HEK293T (cell line): ENCODE results near the gene TMEM208.

Experiments used
- CTCF ChIA-PET: fragments of 350-600 bp; formaldehyde crosslinking; extraction: SDS; loops from one replicate; lab custom pipeline; 2021; ENCODE audit warnings: antibody characterized with exemption, inconsistent platforms; lab: Yijun Ruan, JAX
- POLR2A ChIA-PET: fragments of 350-600 bp; formaldehyde crosslinking; extraction: SDS; loops from one replicate; lab custom pipeline; 2020; ENCODE audit warnings: antibody characterized with exemption, inconsistent platforms; lab: Yijun Ruan, JAX
- DNase-seq: peaks from one replicate; pipeline ENCODE4 v3.0.0; 2012; ENCODE audit warnings: mixed read lengths; ENCODE audit errors: extremely low spot score
- ARNT ChIP-seq: fragments of 450-650 bp; IDR thresholded peaks from 2 replicates; pipeline ENCODE4 v1.6.1; 2017; ENCODE audit warnings: mild to moderate bottlenecking
- BHLHE40 ChIP-seq: fragments of 450-650 bp; IDR thresholded peaks from 2 replicates; pipeline ENCODE4 v1.6.1; 2016; ENCODE audit warnings: mild to moderate bottlenecking, moderate library complexity, borderline replicate concordance
- CTBP1 ChIP-seq: fragments of 450-650 bp; IDR thresholded peaks from 2 replicates; pipeline ENCODE4 v1.6.1; 2016; ENCODE audit warnings: borderline replicate concordance
- ELF4 ChIP-seq: fragments of 450-650 bp; IDR thresholded peaks from 2 replicates; pipeline ENCODE4 v1.6.1; 2017; ENCODE audit warnings: antibody characterized with exemption
- FOXA1 ChIP-seq: fragments of 450-650 bp; IDR thresholded peaks from 2 replicates; pipeline ENCODE4 v1.6.1; 2016; ENCODE audit warnings: mild to moderate bottlenecking
- FOXK2 ChIP-seq: fragments of 450-650 bp; IDR thresholded peaks from 2 replicates; pipeline ENCODE4 v1.6.1; 2016; ENCODE audit warnings: mild to moderate bottlenecking
- FOXM1 ChIP-seq: fragments of 450-650 bp; IDR thresholded peaks from 2 replicates; pipeline ENCODE4 v1.6.1; 2017; ENCODE audit warnings: mild to moderate bottlenecking, borderline replicate concordance
- HDGF ChIP-seq: fragments of 450-650 bp; IDR thresholded peaks from 2 replicates; pipeline ENCODE4 v1.6.1; 2017; ENCODE audit warnings: antibody characterized with exemption, borderline replicate concordance
- L3MBTL2 ChIP-seq: fragments of 450-650 bp; conservative IDR thresholded peaks from 2 replicates; pipeline ENCODE4 v1.6.1; 2016; ENCODE audit warnings: mild to moderate bottlenecking
- LEF1 ChIP-seq: fragments of 450-650 bp; IDR thresholded peaks from 2 replicates; pipeline ENCODE4 v1.6.1; 2017; ENCODE audit warnings: mild to moderate bottlenecking, borderline replicate concordance
- NFRKB ChIP-seq: fragments of 450-650 bp; IDR thresholded peaks from 2 replicates; pipeline ENCODE4 v1.6.1; 2016; ENCODE audit warnings: mild to moderate bottlenecking, moderate library complexity
- SP1 ChIP-seq: fragments of 450-650 bp; IDR thresholded peaks from 2 replicates; pipeline ENCODE4 v1.6.1; 2017
- SUZ12 ChIP-seq: fragments of 450-650 bp; IDR thresholded peaks from 2 replicates; pipeline ENCODE4 v1.6.1; 2016; ENCODE audit warnings: mild to moderate bottlenecking
- TARDBP ChIP-seq: fragments of 450-650 bp; IDR thresholded peaks from 2 replicates; pipeline ENCODE4 v1.6.1; 2016
- ZNF384 ChIP-seq: fragments of 450-650 bp; IDR thresholded peaks from 2 replicates; pipeline ENCODE4 v1.6.1; 2016
- TF ChIP-seq, protein P1 (sequence below): fragments of 450-650 bp; IDR thresholded peaks from 2 replicates; pipeline ENCODE4 v1.6.1; 2016

TMEM208 gene

DNA sequence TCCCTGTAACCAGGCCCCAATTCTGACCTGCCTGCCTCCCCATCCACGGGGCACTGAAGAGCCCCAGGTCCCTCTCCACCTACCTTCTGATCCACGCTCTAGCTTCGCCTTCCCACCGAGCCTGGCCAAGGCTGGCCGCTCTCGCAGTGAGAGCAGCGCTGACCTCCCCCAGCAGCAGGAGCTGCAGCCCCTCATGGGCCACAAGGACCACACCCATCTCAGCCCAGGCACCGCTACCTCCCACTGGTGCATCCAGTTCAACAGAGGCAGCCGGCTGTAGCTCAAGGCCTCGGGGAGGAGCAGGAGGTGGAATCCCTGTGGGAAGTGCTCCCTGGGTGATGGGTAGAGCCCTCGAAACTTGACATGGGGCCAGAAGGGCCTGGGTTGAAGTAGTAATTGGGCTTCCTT is 44.0 kb downstream of the TMEM208 start:
- ChIA-PET CTCF (interaction anchor here (0.8 kb wide), 1 partner anchor 10 kb away, joined by 3 read pairs; no protein-coding TSS in a partner anchor), POLR2A (interaction anchor here (1.1 kb wide), 1 partner anchor 11 kb away, joined by 3 read pairs; no protein-coding TSS in a partner anchor)
- TF ChIP-seq L3MBTL2 (no peak), ZNF384 (no peak), FOXM1 (no peak), NFRKB (no peak), FOXK2 (no peak), ARNT (no peak), SP1 (no peak)
- no peak for DNase-seq

DNA sequence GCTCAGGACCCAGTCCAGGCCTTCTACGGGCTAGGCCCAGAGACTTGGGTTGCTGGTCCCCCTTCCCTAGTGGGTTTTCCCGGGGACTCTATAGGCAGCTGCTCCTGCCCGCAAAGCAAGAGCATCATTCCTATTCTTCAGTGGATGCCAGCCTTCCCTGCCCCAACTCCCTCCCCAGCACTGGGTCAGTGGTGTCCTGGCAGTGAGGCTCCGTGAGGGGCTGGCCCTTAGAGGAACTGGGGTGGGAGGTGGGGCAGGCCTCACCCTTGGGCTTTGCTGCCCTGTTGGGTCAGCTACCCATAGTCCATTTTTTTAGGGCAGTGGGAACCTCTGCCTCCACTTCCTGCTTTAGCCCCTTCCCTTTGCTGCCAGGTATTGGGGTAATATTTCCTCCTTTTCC is 44.5 kb downstream of the TMEM208 start:
- ChIA-PET CTCF (interaction anchor here (0.8 kb wide), 1 partner anchor 11 kb away, joined by 3 read pairs; no protein-coding TSS in a partner anchor), POLR2A (interaction anchor here (1.1 kb wide), 1 partner anchor 12 kb away, joined by 3 read pairs; no protein-coding TSS in a partner anchor)
- TF ChIP-seq TARDBP = no peak
- TF ChIP-seq BHLHE40 = no peak
- TF ChIP-seq SUZ12 = no peak
- TF ChIP-seq FOXA1 = no peak
- TF ChIP-seq SP1 = no peak
- TF ChIP-seq ZNF384 = no peak
- TF ChIP-seq HDGF = no peak
- no peak for TF ChIP-seq L3MBTL2
- TF ChIP-seq CTBP1 = no peak
- TF ChIP-seq, protein P1, sequence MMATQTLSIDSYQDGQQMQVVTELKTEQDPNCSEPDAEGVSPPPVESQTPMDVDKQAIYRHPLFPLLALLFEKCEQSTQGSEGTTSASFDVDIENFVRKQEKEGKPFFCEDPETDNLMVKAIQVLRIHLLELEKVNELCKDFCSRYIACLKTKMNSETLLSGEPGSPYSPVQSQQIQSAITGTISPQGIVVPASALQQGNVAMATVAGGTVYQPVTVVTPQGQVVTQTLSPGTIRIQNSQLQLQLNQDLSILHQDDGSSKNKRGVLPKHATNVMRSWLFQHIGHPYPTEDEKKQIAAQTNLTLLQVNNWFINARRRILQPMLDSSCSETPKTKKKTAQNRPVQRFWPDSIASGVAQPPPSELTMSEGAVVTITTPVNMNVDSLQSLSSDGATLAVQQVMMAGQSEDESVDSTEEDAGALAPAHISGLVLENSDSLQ = no peak
- no peak for TF ChIP-seq ELF4
- DNase-seq = no peak

DNA sequence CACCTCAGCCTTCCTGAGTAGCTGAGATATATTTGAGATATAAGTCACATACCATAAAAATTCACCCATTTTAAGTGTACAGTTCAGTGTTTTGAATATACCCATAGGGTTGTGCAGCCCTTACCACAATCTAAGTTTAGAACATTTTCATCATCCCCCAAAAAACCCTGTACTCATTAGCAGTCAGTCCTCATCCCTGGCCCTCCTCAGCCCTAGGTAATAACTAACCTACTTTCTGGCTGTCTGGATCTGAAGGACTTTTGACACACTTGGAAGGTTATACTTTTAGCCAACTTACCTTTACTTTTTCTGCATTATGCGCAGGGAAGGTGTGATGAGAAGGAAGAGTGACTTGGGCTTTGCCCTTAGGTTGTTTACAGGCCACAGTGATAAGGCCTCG is 48.4 kb downstream of the TMEM208 start:
- ChIA-PET CTCF (no interaction called here), POLR2A (no interaction called here)
- DNase-seq = no peak
- TF ChIP-seq, protein P1 = no peak
- TF ChIP-seq LEF1 = no peak
- no peak for TF ChIP-seq ELF4
- no peak for TF ChIP-seq ZNF384
- no peak for TF ChIP-seq NFRKB
- no peak for TF ChIP-seq FOXM1
- no peak for TF ChIP-seq CTBP1
- no peak for TF ChIP-seq BHLHE40
- TF ChIP-seq SUZ12 = no peak
- no peak for TF ChIP-seq FOXK2
- TF ChIP-seq ARNT = no peak
- no peak for TF ChIP-seq FOXA1
- no peak for TF ChIP-seq HDGF

DNA sequence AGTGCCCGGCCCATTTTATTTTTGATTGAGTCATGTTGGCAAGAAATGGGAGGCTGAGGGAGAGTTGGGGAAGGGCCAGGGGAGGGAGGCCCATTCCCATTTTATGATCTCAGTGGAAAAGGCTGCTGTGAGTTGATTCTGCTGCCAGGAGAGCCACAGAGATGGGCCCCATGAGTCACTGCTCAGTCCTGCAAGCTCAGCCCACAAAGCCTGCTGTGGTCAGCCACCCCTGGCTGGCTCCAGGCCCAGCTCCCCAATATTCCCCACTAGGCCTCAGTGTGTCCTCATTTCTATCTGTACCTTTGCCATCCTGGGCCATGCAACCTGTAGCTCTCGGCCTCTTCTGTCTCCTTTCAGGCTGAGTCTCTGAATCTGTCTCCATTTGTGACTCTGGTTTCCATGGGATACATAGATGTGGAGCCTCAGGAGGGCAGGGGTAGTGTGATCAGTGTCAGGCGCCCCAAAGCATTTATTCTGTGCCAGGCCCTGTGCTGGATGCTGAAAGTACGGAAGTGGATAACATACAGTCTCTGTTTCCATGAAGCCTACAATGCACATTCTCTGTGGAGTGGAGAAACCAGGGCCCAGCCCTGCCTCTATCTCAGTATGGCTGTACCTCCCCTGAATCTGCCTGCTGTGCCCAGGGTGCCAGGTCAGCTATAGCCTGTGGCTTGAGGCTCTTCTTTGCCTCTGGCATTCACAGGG is 50.5 kb downstream of the TMEM208 start:
- DNase-seq = no peak
- TF ChIP-seq BHLHE40 (no peak), HDGF (no peak), SUZ12 (no peak), ELF4 (no peak), SP1 (no peak)
- ChIA-PET CTCF (interaction anchor here (1.5 kb wide), 1 partner anchor 17 kb away, joined by 4 read pairs; no protein-coding TSS in a partner anchor), POLR2A (interaction anchor here (1.2 kb wide), 1 partner anchor 9 kb away, joined by 3 read pairs; no protein-coding TSS in a partner anchor)

DNA sequence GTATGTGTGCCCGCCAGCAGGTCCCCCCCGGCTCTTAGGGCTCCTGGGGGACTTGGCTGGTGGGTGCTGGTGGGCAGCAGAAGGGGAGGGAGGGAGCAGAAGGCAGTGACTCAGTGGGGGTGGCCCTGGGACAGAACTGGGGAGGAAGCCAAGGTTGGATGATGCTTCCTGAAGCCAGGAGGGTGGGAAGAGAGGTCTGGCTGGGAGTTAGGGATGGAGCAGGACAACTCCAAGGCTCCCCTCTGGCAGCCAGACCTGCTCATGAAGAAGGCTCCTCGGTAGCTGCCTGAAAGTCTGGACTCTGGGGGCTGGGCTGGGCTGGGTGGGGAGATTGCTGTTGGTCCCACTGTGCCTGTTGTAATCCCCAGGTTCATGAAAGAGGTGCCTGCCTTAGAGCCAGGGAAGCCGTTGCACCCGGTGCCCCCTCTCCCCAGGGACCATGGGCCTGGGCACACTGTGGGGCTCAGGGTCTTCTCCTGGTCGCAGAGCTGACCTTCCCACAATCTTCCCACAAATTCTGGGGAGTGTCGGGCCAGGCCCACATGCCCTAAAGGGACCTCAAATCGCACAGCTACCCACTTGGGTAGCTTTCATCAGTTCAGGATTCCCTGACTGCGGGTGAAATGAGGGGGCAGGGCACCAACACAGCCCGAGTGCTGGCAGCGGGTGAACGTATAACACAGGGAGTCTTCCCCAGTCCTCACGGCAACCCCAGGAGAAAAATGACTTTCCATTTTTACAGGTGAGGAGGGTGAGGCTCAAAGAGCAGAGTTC is 51.3 kb downstream of the TMEM208 start:
- DNase-seq = no peak
- ChIA-PET CTCF (interaction anchor here (0.9 to 1.5 kb wide), 5 partner anchors 13 to 139 kb away, joined by 3 to 5 read pairs (median 4); partner anchors contain the start of genes KCTD19, LRRC36 and ZDHHC1), POLR2A (interaction anchor here (0.6 to 1.3 kb wide), 4 partner anchors 10 to 60 kb away, joined by 3 read pairs; partner anchors contain the start of gene TMEM208)
- TF ChIP-seq, protein P1 = no peak
- TF ChIP-seq L3MBTL2 (no peak), SP1 (no peak), SUZ12 (no peak), NFRKB (no peak), FOXK2 (no peak), ELF4 (no peak), FOXA1 (no peak), FOXM1 (no peak), CTBP1 (no peak), ARNT (no peak), TARDBP (no peak), BHLHE40 (no peak), ZNF384 (no peak), LEF1 (no peak), HDGF (no peak)
